ENCODE data around the gene UBE3D.
"Not testable (repeated sequence)": the region's sequence is repeated elsewhere in the genome, so short reads cannot be mapped to it uniquely, and the experiment has no call there.

UBE3D gene

GRCh38 chr6:82877213-82878195 lies 188.1 kb downstream of the UBE3D start:
- FAIRE-seq (peak; percentile 44), DNase-seq (ENCODE audit: insufficient read length, low spot score) (no peak)

DNA sequence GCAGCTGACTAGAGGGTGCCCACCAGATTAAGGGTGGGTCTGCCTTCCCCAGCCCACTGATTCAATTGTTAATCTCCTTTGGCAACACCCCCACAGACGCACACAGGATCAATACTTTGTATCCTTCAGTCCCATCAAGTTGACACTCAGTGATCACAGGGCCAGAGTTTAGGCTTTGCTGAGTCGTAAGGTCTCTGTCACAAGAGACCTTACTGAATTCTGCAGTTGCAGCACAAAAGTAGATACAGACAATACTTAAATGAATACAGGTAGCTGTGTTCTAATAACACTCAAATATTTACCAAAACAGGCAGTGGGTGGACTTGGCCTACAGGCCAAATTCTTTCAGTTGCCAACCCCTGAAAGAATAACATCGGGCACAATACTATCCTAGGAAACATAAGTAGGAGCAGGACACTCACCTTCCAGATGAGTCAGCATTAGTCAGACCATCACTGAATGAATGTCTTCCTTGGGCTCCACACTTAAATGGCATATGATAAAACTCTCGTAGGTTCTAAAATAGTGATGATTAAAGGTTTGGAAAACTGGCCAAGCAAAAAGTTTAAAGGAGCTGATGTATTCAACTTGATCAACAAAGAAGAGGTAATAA lies 190.0 kb downstream of the UBE3D start:
- DNase-seq (ENCODE audit: insufficient read length, low spot score) = peak; percentile 65
- FAIRE-seq = peak; percentile 62

- FAIRE-seq = no peak
- no peak for DNase-seq (ENCODE audit: insufficient read length, low spot score)
Observed at GRCh38 chr6:82874867-82875266, 190.8 kb downstream of the UBE3D start.

DNA sequence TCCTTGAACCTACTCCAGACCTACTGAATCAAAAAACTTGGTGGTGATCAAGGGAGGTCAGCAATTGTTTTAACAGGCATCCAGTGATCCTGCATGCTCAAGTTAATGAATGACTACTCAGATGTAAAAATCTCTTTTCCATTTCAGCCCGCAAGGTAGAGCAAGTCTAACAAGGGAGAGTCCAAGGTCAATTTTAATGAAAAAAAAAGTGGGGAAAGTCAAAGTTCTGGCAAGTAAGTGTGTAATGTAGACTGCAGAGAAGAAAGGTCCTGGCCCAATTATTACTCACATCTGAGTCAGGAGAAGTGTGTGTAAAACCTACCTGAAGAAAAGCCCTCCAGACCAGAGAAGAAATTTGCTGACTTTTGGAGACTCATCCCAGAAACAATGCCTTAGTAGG lies 193.5 kb downstream of the UBE3D start:
- no peak for DNase-seq (ENCODE audit: insufficient read length, low spot score)
- FAIRE-seq = no peak

DNA sequence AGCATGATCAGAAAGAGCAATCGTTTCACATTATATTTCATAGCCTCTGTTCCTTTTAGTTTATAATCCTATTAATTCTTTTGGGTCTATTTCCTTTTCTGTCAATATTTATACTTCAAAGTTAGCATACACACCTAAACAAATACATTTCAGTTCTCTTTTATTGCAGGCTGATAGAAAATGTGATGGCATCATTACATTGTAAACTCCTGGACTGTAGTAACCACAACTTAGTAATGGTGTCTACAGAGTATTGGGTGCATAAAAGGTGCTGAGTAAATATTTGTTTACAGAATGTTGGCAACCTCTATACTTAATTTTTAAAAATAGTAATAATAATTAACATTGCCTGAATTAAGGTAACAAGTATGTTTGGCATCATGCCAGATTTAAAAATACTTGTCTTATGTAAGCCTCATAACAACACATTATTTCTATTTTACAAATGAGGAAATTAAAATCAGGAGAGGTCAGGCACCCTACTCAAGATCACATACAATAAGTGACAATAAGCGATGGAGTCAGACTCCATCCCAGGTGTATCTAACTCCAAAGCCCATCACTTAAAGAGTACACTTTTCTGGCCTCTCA lies 195.0 kb downstream of the UBE3D start:
- no peak for DNase-seq (ENCODE audit: insufficient read length, low spot score)
- FAIRE-seq = no peak

DNA sequence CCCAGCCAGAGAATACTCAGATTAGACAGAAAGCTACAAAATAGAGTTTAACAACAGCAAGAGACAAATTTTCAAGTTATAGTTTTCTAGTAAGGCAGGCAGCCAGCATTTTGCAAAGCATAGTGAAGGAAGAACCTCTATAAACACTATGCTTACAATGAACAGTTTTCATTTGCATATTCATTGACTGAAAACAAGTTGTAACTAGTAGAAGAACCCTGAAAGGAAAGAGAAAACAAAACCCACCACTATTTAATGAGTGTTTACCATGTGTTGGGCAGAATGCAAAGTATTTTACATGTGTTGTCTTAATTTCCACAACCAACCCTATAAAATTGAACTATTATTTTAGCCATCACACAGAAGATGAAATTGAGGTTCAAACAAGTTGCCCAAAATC lies 196.1 kb downstream of the UBE3D start:
- DNase-seq (ENCODE audit: insufficient read length, low spot score) (no peak), FAIRE-seq (no peak)

- FAIRE-seq = no peak
- DNase-seq (ENCODE audit: insufficient read length, low spot score) = no peak
Observed at GRCh38 chr6:82867946-82868345, 197.7 kb downstream of the UBE3D start.

DNA sequence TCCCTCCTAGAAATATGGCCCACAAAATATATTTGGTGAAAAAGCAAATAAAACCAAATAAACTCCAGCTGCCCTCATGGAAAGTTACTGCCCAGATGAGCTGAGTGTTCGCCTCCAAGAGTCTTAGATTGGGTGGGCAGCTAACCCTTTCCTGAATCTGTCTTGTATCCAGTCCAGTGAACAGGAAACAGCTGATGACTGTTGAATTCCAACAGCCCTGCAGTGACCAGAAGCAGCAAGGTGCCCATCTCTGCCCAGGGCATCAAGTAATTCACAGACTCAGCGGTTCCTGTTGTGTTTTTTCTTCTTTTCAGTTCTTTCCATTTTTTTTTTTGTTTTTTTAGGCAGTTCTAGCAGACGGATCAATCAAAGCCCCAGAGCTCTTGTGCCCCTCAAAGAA lies 199.2 kb downstream of the UBE3D start:
- DNase-seq (ENCODE audit: insufficient read length, low spot score) (no peak), FAIRE-seq (no peak)

DNA sequence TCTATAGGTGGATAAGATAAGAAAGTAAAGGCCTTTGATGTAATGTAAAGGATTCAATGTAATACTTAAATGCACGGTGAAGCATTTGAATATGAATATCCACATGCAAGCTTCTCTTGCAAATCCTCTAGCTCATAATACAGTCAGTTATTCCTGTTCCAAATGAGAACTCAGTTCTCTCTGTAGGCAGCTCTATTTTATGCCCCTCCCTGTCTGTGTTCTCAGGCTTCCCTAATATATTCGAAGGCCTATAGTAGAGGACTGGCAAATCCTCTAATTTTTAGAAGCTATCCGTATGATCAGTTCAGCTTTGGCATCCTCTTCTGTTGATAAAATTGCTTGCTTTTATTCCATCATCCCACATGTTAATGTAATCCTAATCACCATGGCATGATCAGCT lies 200.2 kb downstream of the UBE3D start:
- FAIRE-seq (no peak), DNase-seq (ENCODE audit: insufficient read length, low spot score) (no peak)

DNA sequence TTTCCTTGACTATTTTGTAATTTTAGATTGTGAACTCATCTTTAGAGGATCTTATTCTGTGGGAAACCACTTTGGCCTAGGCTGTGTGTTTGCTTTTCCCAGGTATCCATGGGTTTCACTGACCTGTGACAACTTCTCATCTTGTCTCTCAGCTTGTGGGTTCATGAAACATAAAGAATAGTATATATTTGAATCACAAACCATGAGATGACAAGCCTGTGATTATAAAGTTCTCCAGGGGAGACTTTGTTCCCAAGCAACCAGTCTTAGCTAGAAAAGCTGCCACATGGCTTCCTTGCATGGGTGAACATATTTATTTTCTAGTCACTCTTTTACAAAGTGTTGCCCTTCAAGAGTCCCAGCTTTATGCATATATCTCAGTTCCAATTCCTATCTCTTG lies 201.9 kb downstream of the UBE3D start:
- no peak for FAIRE-seq
- DNase-seq (ENCODE audit: insufficient read length, low spot score) = no peak

DNA sequence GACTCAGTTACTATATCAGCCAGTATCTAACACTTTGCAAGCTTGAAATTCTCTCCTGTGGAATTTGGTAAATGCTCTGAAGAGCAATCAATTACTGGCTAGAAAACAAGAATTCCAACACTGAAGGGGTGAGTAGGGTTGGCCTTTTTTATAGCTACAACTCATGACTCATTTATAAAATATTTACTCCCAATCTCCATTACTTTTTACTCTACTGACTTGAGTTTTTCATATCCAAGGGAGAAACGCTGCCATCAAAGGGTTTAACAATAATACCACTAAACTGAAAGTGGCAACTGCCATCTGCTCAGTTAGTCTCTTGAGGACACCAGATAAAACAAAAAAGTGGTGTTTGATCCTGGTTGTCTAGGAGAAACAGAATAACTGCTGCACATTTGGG lies 203.1 kb downstream of the UBE3D start:
- no peak for DNase-seq (ENCODE audit: insufficient read length, low spot score)

DNA sequence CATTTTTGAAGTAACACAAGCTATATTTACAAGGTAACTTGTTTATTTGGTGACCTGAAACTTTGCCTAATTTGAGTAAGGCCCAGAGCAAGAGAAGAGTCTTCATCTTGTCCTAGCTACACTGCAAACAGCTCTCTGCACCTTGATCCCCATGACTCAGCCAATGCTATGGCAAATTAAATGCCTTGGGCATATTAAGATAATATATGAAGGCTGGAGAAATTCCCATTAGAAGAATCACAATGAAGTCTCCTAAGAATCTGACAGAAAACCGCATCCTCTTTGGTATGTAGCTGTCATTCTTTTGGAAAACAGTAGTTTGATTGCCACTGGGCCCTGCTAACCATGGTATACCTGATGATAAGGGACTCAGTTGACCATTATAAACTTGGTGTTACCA lies 204.5 kb downstream of the UBE3D start:
- FAIRE-seq = no peak

More for the DNA sequence above, 203.1 kb downstream of the UBE3D start:
- FAIRE-seq = no peak

DNA sequence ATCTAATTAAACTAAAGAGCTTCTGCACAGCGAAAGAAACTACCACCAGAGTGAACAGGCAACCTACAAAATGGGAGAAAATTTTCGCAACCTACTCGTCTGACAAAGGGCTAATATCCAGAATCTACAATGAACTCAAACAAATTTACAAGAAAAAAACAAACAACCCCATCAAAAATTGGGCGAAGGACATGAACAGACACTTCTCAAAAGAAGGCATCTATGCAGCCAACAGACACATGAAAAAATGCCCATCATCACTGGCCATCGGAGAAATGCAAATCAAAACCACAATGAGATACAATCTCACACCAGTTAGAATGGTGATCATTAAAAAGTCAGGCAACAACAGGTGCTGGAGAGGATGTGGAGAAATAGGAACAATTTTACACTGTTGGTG lies 209.6 kb downstream of the UBE3D start:
- FAIRE-seq; DNase-seq (ENCODE audit: insufficient read length, low spot score): not testable (repeated sequence)

More for the DNA sequence above, 204.5 kb downstream of the UBE3D start:
- no peak for DNase-seq (ENCODE audit: insufficient read length, low spot score)

GRCh38 chr6:82852904-82853303 lies 212.7 kb downstream of the UBE3D start:
- FAIRE-seq; DNase-seq (ENCODE audit: insufficient read length, low spot score): not testable (repeated sequence)

GRCh38 chr6:82843291-82843885 lies 222.3 kb downstream of the UBE3D start:
- FAIRE-seq (no peak), DNase-seq (ENCODE audit: insufficient read length, low spot score) (no peak)

DNA sequence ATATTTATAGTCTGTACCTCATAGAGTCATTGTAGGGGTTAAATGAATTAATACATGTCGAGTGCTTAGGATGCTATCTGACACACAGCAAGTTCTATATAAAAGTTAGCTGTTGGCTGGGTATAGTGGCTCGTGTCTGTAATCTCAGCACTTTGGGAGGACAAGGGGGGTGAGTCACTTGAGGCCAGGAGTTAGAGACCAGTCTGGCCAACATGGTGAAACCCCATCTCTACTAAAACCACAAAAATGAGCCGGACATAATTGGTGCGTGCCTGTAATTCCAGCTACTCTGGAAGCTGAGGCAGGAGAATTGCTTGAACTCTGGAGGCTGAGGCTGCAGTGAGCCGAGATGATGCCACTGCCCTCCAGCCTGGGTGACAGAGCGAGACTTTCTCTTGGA lies 222.9 kb downstream of the UBE3D start:
- FAIRE-seq (peak; percentile 72), DNase-seq (ENCODE audit: insufficient read length, low spot score) (no peak)
